Measurements from ENCODE around the gene KIF26B.

The KIF26B gene

GRCh38 chr1:245292553-245292952 is 137.8 kb downstream of the KIF26B start:
- H3K4me3 ChIP-seq (ENCODE audit: low read length, poor library complexity, severe bottlenecking), result no peak overlapping the region
- no peaks in the 10 kb centered on the region for H3F3A ChIP-seq (ENCODE audit: low read depth)
- peaks cover 70% of the 10 kb centered on the region for H3K27me3 ChIP-seq (ENCODE audit: insufficient read depth, low read length, poor library complexity, severe bottlenecking)

GRCh38 chr1:245294020-245294419 is 139.2 kb downstream of the KIF26B start:
- no peak overlapping the region for H3K9ac ChIP-seq (ENCODE audit: low read depth, low read length, poor library complexity, severe bottlenecking)
- no peak overlapping the region for H2AFZ ChIP-seq (ENCODE audit: low read length)
- H3K4me1 ChIP-seq (ENCODE audit: insufficient read depth, low read length, poor library complexity, severe bottlenecking), result no peaks in the 10 kb centered on the region
- H3F3A ChIP-seq (ENCODE audit: low read depth), result no peaks in the 10 kb centered on the region
- peaks cover 81% of the 10 kb centered on the region for H3K27me3 ChIP-seq (ENCODE audit: insufficient read depth, low read length, poor library complexity, severe bottlenecking)
- no peak overlapping the region for H3K4me3 ChIP-seq (ENCODE audit: low read length, poor library complexity, severe bottlenecking)
- H3K79me2 ChIP-seq (ENCODE audit: insufficient read depth, low read length), result no peaks in the 10 kb centered on the region
- H3K9me3 ChIP-seq (ENCODE audit: insufficient read depth, low read depth, low read length), result no peaks in the 10 kb centered on the region
- no peak overlapping the region for H3K4me2 ChIP-seq (ENCODE audit: low read depth, low read length, poor library complexity, severe bottlenecking)
- no peak for TF ChIP-seq EZH2phosphoT487 (IDR thresholded peaks at IDR 0.05; ENCODE audit: borderline replicate concordance)
- H3K9me2 ChIP-seq (replicated peaks; ENCODE audit: low read depth, low read length), result no peaks in the 10 kb centered on the region
- H4K20me1 ChIP-seq (ENCODE audit: insufficient read depth, low read length, poor library complexity, severe bottlenecking), result no peaks in the 10 kb centered on the region
- H3K36me3 ChIP-seq (ENCODE audit: insufficient read depth, low read length), result no peaks in the 10 kb centered on the region

More at GRCh38 chr1:245292553-245292952, 137.8 kb downstream of the KIF26B start:
- Histone ChIP-seq H3K36me3 (ENCODE audit: insufficient read depth, low read length) (no peaks in the 10 kb centered on the region), H3K9me3 (ENCODE audit: insufficient read depth, low read depth, low read length) (no peaks in the 10 kb centered on the region), H3K4me1 (ENCODE audit: insufficient read depth, low read length, poor library complexity, severe bottlenecking) (no peaks in the 10 kb centered on the region), H3K4me2 (ENCODE audit: low read depth, low read length, poor library complexity, severe bottlenecking) (no peak overlapping the region), H3K9me2 (replicated peaks; ENCODE audit: low read depth, low read length) (no peaks in the 10 kb centered on the region), H4K20me1 (ENCODE audit: insufficient read depth, low read length, poor library complexity, severe bottlenecking) (no peaks in the 10 kb centered on the region), H2AFZ (ENCODE audit: low read length) (no peak overlapping the region), H3K9ac (ENCODE audit: low read depth, low read length, poor library complexity, severe bottlenecking) (no peak overlapping the region), H3K79me2 (ENCODE audit: insufficient read depth, low read length) (no peaks in the 10 kb centered on the region)
- TF ChIP-seq CTCF (conservative IDR thresholded peaks at IDR 0.05; ENCODE audit: low read length), result no peak
- TF ChIP-seq EZH2phosphoT487 (IDR thresholded peaks at IDR 0.05; ENCODE audit: borderline replicate concordance), result no peak

- Histone ChIP-seq H2AFZ (ENCODE audit: low read length) (no peak overlapping the region), H3K9me2 (replicated peaks; ENCODE audit: low read depth, low read length) (no peaks in the 10 kb centered on the region), H3K79me2 (ENCODE audit: insufficient read depth, low read length) (no peaks in the 10 kb centered on the region), H3K27me3 (ENCODE audit: insufficient read depth, low read length, poor library complexity, severe bottlenecking) (peaks cover 72% of the 10 kb centered on the region), H3F3A (ENCODE audit: low read depth) (no peaks in the 10 kb centered on the region), H3K9ac (ENCODE audit: low read depth, low read length, poor library complexity, severe bottlenecking) (no peak overlapping the region), H3K4me3 (ENCODE audit: low read length, poor library complexity, severe bottlenecking) (no peak overlapping the region), H3K4me1 (ENCODE audit: insufficient read depth, low read length, poor library complexity, severe bottlenecking) (no peaks in the 10 kb centered on the region), H3K4me2 (ENCODE audit: low read depth, low read length, poor library complexity, severe bottlenecking) (no peak overlapping the region), H3K9me3 (ENCODE audit: insufficient read depth, low read depth, low read length) (no peaks in the 10 kb centered on the region), H4K20me1 (ENCODE audit: insufficient read depth, low read length, poor library complexity, severe bottlenecking) (no peaks in the 10 kb centered on the region), H3K36me3 (ENCODE audit: insufficient read depth, low read length) (no peaks in the 10 kb centered on the region)
- TF ChIP-seq EZH2phosphoT487 (IDR thresholded peaks at IDR 0.05; ENCODE audit: borderline replicate concordance) (no peak), CTCF (conservative IDR thresholded peaks at IDR 0.05; ENCODE audit: low read length) (no peak)
These were observed 144.0 kb downstream of the KIF26B start for GRCh38 chr1:245298781-245299180.

- Histone ChIP-seq H3K27me3 (ENCODE audit: insufficient read depth, low read length, poor library complexity, severe bottlenecking) (peaks cover 65% of the 10 kb centered on the region), H3K36me3 (ENCODE audit: insufficient read depth, low read length) (no peaks in the 10 kb centered on the region), H3K79me2 (ENCODE audit: insufficient read depth, low read length) (no peaks in the 10 kb centered on the region), H3K9me2 (replicated peaks; ENCODE audit: low read depth, low read length) (no peaks in the 10 kb centered on the region), H2AFZ (ENCODE audit: low read length) (no peak overlapping the region), H4K20me1 (ENCODE audit: insufficient read depth, low read length, poor library complexity, severe bottlenecking) (no peaks in the 10 kb centered on the region), H3K4me3 (ENCODE audit: low read length, poor library complexity, severe bottlenecking) (no peak overlapping the region), H3K9me3 (ENCODE audit: insufficient read depth, low read depth, low read length) (no peaks in the 10 kb centered on the region), H3K9ac (ENCODE audit: low read depth, low read length, poor library complexity, severe bottlenecking) (no peak overlapping the region), H3K4me2 (ENCODE audit: low read depth, low read length, poor library complexity, severe bottlenecking) (no peak overlapping the region), H3K4me1 (ENCODE audit: insufficient read depth, low read length, poor library complexity, severe bottlenecking) (no peaks in the 10 kb centered on the region), H3F3A (ENCODE audit: low read depth) (no peaks in the 10 kb centered on the region)
- no peak for TF ChIP-seq EZH2phosphoT487 (IDR thresholded peaks at IDR 0.05; ENCODE audit: borderline replicate concordance)
- no peak for TF ChIP-seq CTCF (conservative IDR thresholded peaks at IDR 0.05; ENCODE audit: low read length)
These were observed 146.4 kb downstream of the KIF26B start for GRCh38 chr1:245301162-245301580.

All from Loucy (cell line).